Right lobe of liver (tissue), 6 donors: ENCODE data around the gene GALNTL6. TPM values are rescaled to one million over a fixed set of nuclear protein-coding genes. Genes with fewer than 3 reads are reported as not detected.

Experiments used
- ATAC-seq, 4 donors: fragments of 200-7000 bp; cut with Tn5 transposase; one replicate each; pipeline ENCODE4 v1.9.1; 2020; ENCODE audit warnings: mild to moderate bottlenecking in 4 of 4, moderate library complexity in 4 of 4
- DNase-seq, 3 donors: peaks; one replicate each; pipeline ENCODE4 v3.0.0-alpha.2; 2020
- H3K27ac ChIP-seq, 3 donors: fragments of 200-600 bp; one replicate each; pipeline ENCODE4 v1.8.0; 2022
- H3K27me3 ChIP-seq, 2 donors: fragments of 200-600 bp; one replicate each; pipeline ENCODE4 v1.8.0; 2022
- H3K36me3 ChIP-seq, 4 donors: fragments of 200-600 bp; sonication (generic) in 1 of 4; one replicate each; pipeline versions ENCODE4 v1.5.1 to v1.8.0; 2017 to 2022; ENCODE audit warnings: control low read depth in 1 of 4
- H3K4me1 ChIP-seq, 4 donors: fragments of 200-600 bp; sonication (generic) in 1 of 4; one replicate each; pipeline versions ENCODE4 v1.5.1 to v1.8.0; 2017 to 2022; ENCODE audit warnings: control low read depth in 1 of 4
- H3K4me3 ChIP-seq, 3 donors: fragments of 200-600 bp; one replicate each; pipeline ENCODE4 v1.8.0; 2022
- H3K9me3 ChIP-seq, 4 donors: fragments of 200-600 bp; sonication (generic) in 1 of 4; one replicate each; pipeline versions ENCODE4 v1.5.1 to v1.8.0; 2017 to 2022; ENCODE audit warnings: control low read depth in 1 of 4
- POLR2A ChIP-seq: fragments of 450-650 bp; IDR thresholded peaks from one replicate; pipeline ENCODE4 v1.6.1; 2017; ENCODE audit warnings: antibody characterized with exemption, mild to moderate bottlenecking
- WGBS: methylation state at CpG from one replicate; pipeline ENCODE4 v1.1.6; 2018; ENCODE audit warnings: low coverage, low lambda C conversion rate; ENCODE audit not compliant: insufficient coverage; ENCODE audit errors: missing lambda C conversion rate; 5-methylcytosine and 5-hydroxymethylcytosine counted together
- intact Hi-C, 2 donors: fragments of 100-400 bp; cut with DNase I; formaldehyde crosslinking; loops; one replicate each; pipeline versions ENCODE4 v1.11.2 to v1.14.1; 2022
- total RNA-seq, 6 experiments: library from RNA; depleted of rRNA in 2 of 6; stranded (reverse); fragments of >200 nt in 2 of 6; fragmentation: NEBNext Ultra II Directional in 3 of 6; extraction: Animal tissue kit (Norgen Biotek cat#: 25700) in 3 of 6; gene quantifications; one replicate each; pipeline versions ENCODE4 v1.1.0 to v1.2.4, GENCODE V29; 2016 to 2023
- TF ChIP-seq, protein P1 (sequence below), 4 donors: fragments of 200-600 bp in 3 of 4; fragments of 450-650 bp in 1 of 4; IDR thresholded peaks; one replicate each; pipeline versions ENCODE4 v1.5.1 to v1.8.0; 2016 to 2022; ENCODE audit warnings: antibody characterized with exemption in 4 of 4, mild to moderate bottlenecking in 2 of 4
- donor health status: DM: no; HTN: yes; CAD: no.
- donor health status: DM: no; HTN: no; CAD: no.
- donor health status: DM: no; HTN: no; CAD: no.
- donor health status: DM: no; HTN: yes; CAD: no.
- donor health status: DM: no; HTN: yes; CAD: no.

GALNTL6 gene
- total RNA-seq, 6 experiments from 2014 or later, result 0.15 to 1.1 (median 0.30) TPM; not detected in 3

DNA sequence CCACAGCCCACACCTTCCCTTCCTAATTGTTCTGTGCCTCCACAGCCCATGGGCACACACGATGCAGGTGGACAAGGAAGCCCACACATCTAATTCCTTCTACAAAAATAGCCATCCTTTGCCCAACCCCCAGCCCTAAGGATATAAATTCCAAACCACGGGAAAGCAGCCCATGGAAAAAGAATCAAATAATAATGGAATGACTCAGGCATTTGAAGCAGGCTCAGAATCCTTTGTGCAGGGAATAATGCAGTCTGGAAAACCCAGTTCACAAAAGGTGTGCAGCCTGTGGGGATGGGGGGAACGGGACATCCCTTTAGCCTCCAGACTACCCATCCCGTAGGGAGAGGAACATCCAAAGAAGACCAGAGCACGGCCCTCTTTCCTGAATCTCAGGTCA, 1013.1 kb downstream of the GALNTL6 start:
- H3K27ac ChIP-seq, result no peak overlapping the region
- no peak for ATAC-seq
- H3K9me3 ChIP-seq, result no peaks in the 10 kb centered on the region
- H3K27me3 ChIP-seq, result no peaks in the 10 kb centered on the region
- DNase-seq, result no peak
- no peak overlapping the region for H3K4me3 ChIP-seq
- TF ChIP-seq, protein P1, sequence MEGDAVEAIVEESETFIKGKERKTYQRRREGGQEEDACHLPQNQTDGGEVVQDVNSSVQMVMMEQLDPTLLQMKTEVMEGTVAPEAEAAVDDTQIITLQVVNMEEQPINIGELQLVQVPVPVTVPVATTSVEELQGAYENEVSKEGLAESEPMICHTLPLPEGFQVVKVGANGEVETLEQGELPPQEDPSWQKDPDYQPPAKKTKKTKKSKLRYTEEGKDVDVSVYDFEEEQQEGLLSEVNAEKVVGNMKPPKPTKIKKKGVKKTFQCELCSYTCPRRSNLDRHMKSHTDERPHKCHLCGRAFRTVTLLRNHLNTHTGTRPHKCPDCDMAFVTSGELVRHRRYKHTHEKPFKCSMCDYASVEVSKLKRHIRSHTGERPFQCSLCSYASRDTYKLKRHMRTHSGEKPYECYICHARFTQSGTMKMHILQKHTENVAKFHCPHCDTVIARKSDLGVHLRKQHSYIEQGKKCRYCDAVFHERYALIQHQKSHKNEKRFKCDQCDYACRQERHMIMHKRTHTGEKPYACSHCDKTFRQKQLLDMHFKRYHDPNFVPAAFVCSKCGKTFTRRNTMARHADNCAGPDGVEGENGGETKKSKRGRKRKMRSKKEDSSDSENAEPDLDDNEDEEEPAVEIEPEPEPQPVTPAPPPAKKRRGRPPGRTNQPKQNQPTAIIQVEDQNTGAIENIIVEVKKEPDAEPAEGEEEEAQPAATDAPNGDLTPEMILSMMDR (IDR thresholded peaks at IDR 0.05), result no peak
- TF ChIP-seq POLR2A, result no peak
- no peaks in the 10 kb centered on the region for H3K4me1 ChIP-seq
- no peaks in the 10 kb centered on the region for H3K36me3 ChIP-seq
- WGBS, result 40% methylated on average over 5 of the region's 5 CpGs
- intact Hi-C loops, result no loop called here

DNA sequence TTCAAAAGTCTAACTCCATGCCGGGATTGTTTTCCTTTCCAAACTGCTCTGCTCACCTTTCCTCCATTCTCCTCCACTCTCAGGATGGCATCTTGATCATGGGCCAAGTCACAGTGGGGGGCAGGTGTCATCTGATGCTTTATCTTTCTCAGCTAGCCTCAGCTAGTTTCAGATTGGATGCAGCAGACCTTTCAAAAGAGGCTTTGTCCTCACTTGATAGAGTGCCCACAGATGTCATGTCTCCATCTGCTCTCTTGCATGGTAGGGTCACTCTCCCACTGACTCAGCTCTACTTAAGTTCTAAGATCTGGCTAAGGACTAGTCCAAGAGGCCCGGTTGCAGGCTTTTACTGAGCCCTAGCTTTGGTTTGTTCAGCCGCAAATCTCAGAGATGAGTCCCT, 1013.7 kb downstream of the GALNTL6 start:
- ATAC-seq, result no peak
- no peak for DNase-seq
- H3K36me3 ChIP-seq, result no peaks in the 10 kb centered on the region
- H3K27ac ChIP-seq, result no peak overlapping the region
- no peaks in the 10 kb centered on the region for H3K27me3 ChIP-seq
- 74% methylated on average over 3 of the region's 3 CpGs for WGBS
- H3K9me3 ChIP-seq, result no peaks in the 10 kb centered on the region
- H3K4me1 ChIP-seq, result no peaks in the 10 kb centered on the region
- intact Hi-C loops, result no loop called here
- no peak overlapping the region for H3K4me3 ChIP-seq
- TF ChIP-seq POLR2A, result no peak
- TF ChIP-seq, protein P1 (IDR thresholded peaks at IDR 0.05), result no peak

DNA sequence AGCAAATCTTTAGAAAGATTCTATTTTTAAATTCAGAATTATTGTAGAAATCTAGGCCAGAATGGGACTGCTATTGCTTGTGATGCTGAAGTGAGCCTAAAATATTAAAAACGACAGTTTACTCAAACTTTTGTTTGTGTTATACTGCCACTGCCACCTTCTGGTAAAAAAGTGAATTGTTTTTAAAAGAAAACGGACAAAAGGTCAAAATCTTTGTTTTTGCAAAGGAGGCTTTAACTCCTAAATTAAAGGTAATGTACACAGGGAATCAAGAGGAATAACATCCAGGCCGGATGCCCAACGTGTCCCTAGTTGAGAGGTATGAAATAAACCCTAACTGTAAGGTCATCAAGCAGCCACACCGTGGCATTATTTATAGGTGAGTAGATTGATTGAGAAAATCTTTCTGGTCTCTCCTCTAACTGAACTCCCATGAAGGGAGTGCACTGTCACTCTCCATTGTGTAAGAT, 1017.1 kb downstream of the GALNTL6 start:
- intact Hi-C loops, result no loop called here
- no peak for ATAC-seq
- no peaks in the 10 kb centered on the region for H3K27me3 ChIP-seq
- TF ChIP-seq POLR2A, result no peak
- TF ChIP-seq, protein P1 (IDR thresholded peaks at IDR 0.05), result peak; percentile 50 to 60 (median 54)
- H3K4me3 ChIP-seq, result no peak overlapping the region
- no peaks in the 10 kb centered on the region for H3K4me1 ChIP-seq
- H3K36me3 ChIP-seq, result no peaks in the 10 kb centered on the region
- 2% methylated on average over 5 of the region's 5 CpGs for WGBS
- no peak for DNase-seq
- no peak overlapping the region for H3K27ac ChIP-seq
- H3K9me3 ChIP-seq, result no peaks in the 10 kb centered on the region

- no peaks in the 10 kb centered on the region for H3K36me3 ChIP-seq
- ATAC-seq (no peak), DNase-seq (no peak)
- TF ChIP-seq, protein P1 (IDR thresholded peaks at IDR 0.05), result no peak
- no peak for TF ChIP-seq POLR2A
- H3K27ac ChIP-seq, result no peak overlapping the region
- H3K27me3 ChIP-seq, result no peaks in the 10 kb centered on the region
- H3K9me3 ChIP-seq, result no peaks in the 10 kb centered on the region
- peaks cover 0 to 2% (median 0%) of the 10 kb centered on the region in 4 donors for H3K4me1 ChIP-seq
- H3K4me3 ChIP-seq, result no peak overlapping the region
- 66% methylated on average over 3 of the region's 3 CpGs for WGBS
- intact Hi-C loops, result no loop called here
These were observed 1023.5 kb downstream of the GALNTL6 start for GRCh38 chr4:172836661-172837060.

- H3K4me3 ChIP-seq, result no peak overlapping the region
- TF ChIP-seq, protein P1 (IDR thresholded peaks at IDR 0.05), result no peak
- no peak overlapping the region for H3K27ac ChIP-seq
- intact Hi-C loops, result no loop called here
- peaks cover 0 to 2% (median 0%) of the 10 kb centered on the region in 4 donors for H3K4me1 ChIP-seq
- no peaks in the 10 kb centered on the region for H3K36me3 ChIP-seq
- no peak for ATAC-seq
- no peaks in the 10 kb centered on the region for H3K27me3 ChIP-seq
- 47% methylated on average over 5 of the region's 6 CpGs for WGBS
- no peak for DNase-seq
- H3K9me3 ChIP-seq, result no peaks in the 10 kb centered on the region
These were observed 1024.9 kb downstream of the GALNTL6 start for GRCh38 chr4:172838111-172838510.
